Left renal cortex interstitium (tissue), 4 donors: ENCODE measurements around the gene APBB2. TPM values are rescaled to one million over a fixed set of nuclear protein-coding genes. Genes with fewer than 3 reads are reported as not detected.
"Not testable (repeated sequence)": the region's sequence is repeated elsewhere in the genome, so short reads cannot be mapped to it uniquely, and the experiment has no call there.

ENCODE experiments used
- DNase-seq, 4 donors: peaks; one replicate each; pipeline ENCODE4 v3.0.0-alpha.2; 2013; ENCODE audit warnings: low read depth in 4 of 4, low spot score in 2 of 4, missing footprints in 1 of 4
- polyA plus RNA-seq, 4 donors: library from polyadenylated mRNA; unstranded; fragments of 120-200 nt; gene quantifications; one replicate each; pipeline ENCODE4 v1.2.1, GENCODE V29; 2013; ENCODE audit not compliant: insufficient read length in 4 of 4

APBB2 gene
- polyA plus RNA-seq, 4 donors: 44.4 to 63.6 (median 55.8) TPM

GRCh38 chr4:41038304-41038703 lies 176.0 kb downstream of the APBB2 start:
- DNase-seq: no peak

- DNase-seq: no peak
Measured at GRCh38 chr4:41029098-41029497, 185.2 kb downstream of the APBB2 start.

- DNase-seq: peak in 1 of 4 donors; percentile 31
Measured at GRCh38 chr4:41028392-41029076, 185.8 kb downstream of the APBB2 start.

GRCh38 chr4:41026971-41027370 lies 187.4 kb downstream of the APBB2 start:
- no peak for DNase-seq

GRCh38 chr4:41025824-41026223 lies 188.5 kb downstream of the APBB2 start:
- DNase-seq: no peak

- no peak for DNase-seq
Measured at GRCh38 chr4:41024556-41025491, 189.5 kb downstream of the APBB2 start.

GRCh38 chr4:41022116-41022515 lies 192.2 kb downstream of the APBB2 start:
- no peak for DNase-seq

GRCh38 chr4:41015016-41015675 lies 199.2 kb downstream of the APBB2 start:
- DNase-seq: no peak

GRCh38 chr4:41014158-41014557 lies 200.2 kb downstream of the APBB2 start:
- DNase-seq: no peak

- DNase-seq: no peak
Measured at GRCh38 chr4:41013746-41014145, 200.6 kb downstream of the APBB2 start.

GRCh38 chr4:41012911-41013310 lies 201.4 kb downstream of the APBB2 start:
- DNase-seq: no peak

- no peak for DNase-seq
Measured at GRCh38 chr4:41012293-41012692, 202.0 kb downstream of the APBB2 start.

GRCh38 chr4:41009411-41009810 lies 204.9 kb downstream of the APBB2 start:
- no peak for DNase-seq

- no peak for DNase-seq
Measured at GRCh38 chr4:41006141-41006540, 208.2 kb downstream of the APBB2 start.

- no peak for DNase-seq
Measured at GRCh38 chr4:41002309-41002708, 212.0 kb downstream of the APBB2 start.

GRCh38 chr4:41000356-41000755 lies 214.0 kb downstream of the APBB2 start:
- DNase-seq: no peak

- DNase-seq: no peak
Measured at GRCh38 chr4:40998675-40999358, 215.5 kb downstream of the APBB2 start.

- no peak for DNase-seq
Measured at GRCh38 chr4:40995850-40996249, 218.5 kb downstream of the APBB2 start.

GRCh38 chr4:40994321-40994720 lies 220.0 kb downstream of the APBB2 start:
- not testable (repeated sequence) for DNase-seq

- DNase-seq: not testable (repeated sequence)
Measured at GRCh38 chr4:40993296-40993693, 221.0 kb downstream of the APBB2 start.
